Measurements from ENCODE around the gene TSTD1.

GRCh38 chr1:161079436-161080110 lies 40.8 kb upstream of the TSTD1 start:
- no peak for TF ChIP-seq EZH2 (IDR thresholded peaks at IDR 0.05; ENCODE audit: low read length, missing control alignments)
- no peak for TF ChIP-seq CTCF (conservative IDR thresholded peaks at IDR 0.05 in 1 of 2, IDR thresholded peaks at IDR 0.05 in 1 of 2; ENCODE audit: low read depth in 1 of 2, low read length in 2 of 2)
